Airway epithelial cell (primary cell): ENCODE measurements around the gene HCAR2. TPM values are rescaled to one million over a fixed set of nuclear protein-coding genes. Genes with fewer than 3 reads are reported as not detected.

ENCODE experiments used
- total RNA-seq: library from RNA; depleted of rRNA; stranded (reverse); fragments of >200 nt; gene quantifications from 2 replicates; pipeline ENCODE4 v1.2.3, GENCODE V29; 2015

The HCAR2 gene
- total RNA-seq: 3.9 and 5.1 TPM in 2 replicates

DNA sequence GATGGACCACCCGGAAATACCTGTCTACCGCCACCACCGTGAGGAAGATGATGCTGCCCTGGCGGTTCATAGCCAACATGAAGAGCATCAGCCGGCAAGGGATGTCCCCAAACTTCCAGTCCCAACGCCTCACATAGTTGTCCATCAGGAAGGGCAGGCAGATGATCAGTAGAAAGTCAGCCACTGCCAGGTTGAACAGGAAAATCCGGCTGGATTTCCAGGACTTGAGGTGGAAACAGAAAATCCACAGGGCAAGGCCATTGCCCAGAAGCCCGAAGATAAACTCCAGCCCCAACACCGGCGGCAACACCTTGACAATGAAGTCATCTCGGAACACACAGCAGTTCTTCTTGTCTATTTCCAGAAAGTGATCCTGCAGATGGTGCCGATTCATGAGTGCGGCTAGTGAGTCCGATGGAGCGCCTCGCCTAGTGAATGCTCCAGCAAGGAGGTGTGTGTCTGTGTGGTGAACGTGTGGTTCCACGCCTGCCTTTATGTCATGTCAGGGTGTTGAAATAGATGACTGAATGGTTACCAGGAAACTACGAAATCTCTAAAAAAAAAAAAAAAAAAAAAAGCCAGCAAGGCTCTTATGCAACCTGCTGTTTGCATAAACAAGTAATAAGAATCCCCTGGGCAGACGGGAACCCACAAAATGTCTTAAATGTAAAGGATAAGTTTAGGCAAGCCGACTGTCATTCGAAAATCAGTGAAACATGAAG, at the start of gene HCAR2:
Gene HCAR2 (minus strand): TSS at position 468 of the 722 bp plus-strand sequence. CDS start 74 bp downstream, at position 394.

DNA sequence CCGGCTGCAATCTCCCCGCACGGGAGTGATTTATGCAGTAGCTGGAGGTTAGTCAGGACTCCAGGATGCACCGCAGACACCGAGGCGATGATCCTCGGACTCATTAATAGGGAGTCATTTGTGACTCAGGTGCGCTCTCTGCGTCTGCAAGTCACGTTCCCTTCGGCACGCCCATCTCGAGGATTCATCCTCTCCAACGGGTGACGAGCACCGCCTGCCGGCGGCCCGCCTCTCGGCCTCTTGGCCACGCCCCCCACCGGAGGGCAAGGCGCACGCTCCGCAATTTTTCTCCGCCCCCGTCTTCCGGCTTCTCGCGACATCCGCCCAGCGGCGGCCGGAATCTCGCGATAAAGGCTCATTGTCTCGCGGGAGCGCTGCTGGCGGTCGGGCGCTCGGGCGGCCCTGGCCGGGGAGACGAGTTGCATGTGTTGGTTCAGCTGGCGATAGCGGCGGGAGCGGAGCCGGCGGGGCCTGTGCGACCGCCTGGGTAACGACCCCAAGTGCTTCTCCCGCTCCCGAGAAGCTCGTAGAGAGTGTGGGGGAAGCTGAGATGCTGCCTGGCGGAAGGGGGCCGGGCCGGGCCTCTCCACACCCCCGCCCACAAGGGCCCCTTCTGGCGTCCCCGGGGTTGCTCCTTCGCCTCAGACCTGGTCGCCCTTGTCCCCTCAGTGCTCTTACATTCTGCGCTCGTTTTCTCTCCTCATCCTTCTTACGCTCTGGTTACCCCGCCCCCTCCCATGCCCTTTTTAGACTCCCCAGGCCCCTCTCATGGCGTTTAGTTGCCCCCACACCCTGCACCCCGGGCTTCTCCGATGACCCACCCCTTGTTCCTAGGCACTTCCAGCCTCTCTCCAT, 49.5 kb upstream of the HCAR2 start, which contains the start of gene DENR:
Gene DENR (plus strand): TSS at position 361 of the 855 bp plus-strand sequence. CDS start 878 bp downstream, outside the sequence.

DNA sequence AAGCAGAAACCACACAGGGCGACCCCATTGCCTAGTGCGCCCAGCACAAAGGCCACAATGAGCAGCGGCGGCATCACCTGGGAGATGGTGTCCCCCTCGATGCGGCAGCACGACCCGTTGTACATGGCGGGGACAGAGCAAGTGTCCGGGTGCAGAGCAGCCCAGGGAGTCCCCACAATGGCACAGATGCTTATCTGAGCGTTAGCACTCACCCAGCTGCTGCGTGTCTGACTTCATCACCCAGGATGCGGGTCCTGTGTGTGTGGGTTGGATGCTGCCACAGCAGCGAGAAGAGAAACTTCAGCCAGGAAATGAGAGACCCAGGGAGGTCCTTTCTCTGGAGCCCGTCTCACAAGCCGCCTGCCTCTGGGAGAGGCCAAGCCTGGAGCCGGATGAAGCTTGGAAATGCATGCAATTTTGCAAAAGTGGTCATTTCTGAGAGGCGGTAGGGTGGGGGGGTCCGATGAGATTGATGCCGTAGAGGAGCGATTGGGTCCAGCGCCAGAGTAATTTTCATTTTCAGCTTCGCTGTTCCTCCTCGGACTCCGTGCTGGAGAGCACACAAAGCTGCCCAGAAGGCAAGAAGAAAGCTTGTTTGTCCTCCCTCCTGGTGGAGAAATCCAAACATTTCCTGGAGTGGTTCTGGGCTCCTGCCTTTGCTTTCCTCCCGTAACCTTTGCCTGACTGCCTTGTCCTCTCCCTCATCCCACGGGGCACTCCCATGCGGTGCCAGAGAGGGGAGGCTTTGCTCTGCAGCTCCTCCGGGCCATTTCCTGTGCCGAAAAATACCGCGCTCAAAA, 27.3 kb upstream of the HCAR2 start, which contains the start of gene HCAR1:
Gene HCAR1 (minus strand): TSS at position 630 of the 800 bp plus-strand sequence. CDS start 505 bp downstream, at position 125.

DNA sequence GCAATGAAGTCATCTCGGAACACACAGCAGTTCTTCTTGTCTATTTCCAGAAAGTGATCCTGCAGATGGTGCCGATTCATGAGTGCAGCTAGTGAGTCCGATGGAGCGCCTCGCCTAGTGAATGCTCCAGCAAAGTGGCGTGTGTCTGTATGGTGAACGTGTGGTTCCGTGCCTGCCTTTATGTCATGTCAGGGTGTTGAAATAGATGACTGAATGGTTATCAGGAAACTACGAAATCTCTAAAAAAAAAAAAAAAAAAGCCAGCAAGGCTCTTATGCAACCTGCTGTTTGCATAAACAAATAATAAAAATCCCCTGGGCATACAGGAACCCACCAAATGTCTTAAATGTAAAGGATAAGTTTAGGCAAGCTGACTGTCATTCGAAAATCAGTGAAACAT, 13.5 kb upstream of the HCAR2 start, which contains the start of gene HCAR3:
Gene HCAR3 (minus strand): TSS at position 154 of the 400 bp plus-strand sequence. CDS start 74 bp downstream, at position 80.

Other genes starting within 250 kb of the HCAR2 start
- 10.7 and 12.3 TPM in 2 replicates for gene ZCCHC8, start 202.4 kb downstream of the HCAR2 start, total RNA-seq
- gene RSRC2, start 176.4 kb downstream of the HCAR2 start, total RNA-seq: 28.8 and 36.7 TPM in 2 replicates
- 17.1 and 23.4 TPM in 2 replicates for gene KNTC1, start 176.1 kb downstream of the HCAR2 start, total RNA-seq
- gene HCAR3, start 13.5 kb upstream of the HCAR2 start, total RNA-seq: 0.70 and 2.0 TPM in 2 replicates
- 0.05 and 0.21 TPM in 2 replicates for gene HCAR1, start 27.5 kb upstream of the HCAR2 start, total RNA-seq
- gene DENR, start 49.5 kb upstream of the HCAR2 start, total RNA-seq: 38.8 and 41.3 TPM in 2 replicates
- 0.14 TPM in 1 of 2 replicates, not detected in the other for gene CCDC62, start 71.2 kb upstream of the HCAR2 start, total RNA-seq
- gene HIP1R, start 132.1 kb upstream of the HCAR2 start, total RNA-seq: 49.5 and 50.5 TPM in 2 replicates
- 71.3 and 77.0 TPM in 2 replicates for gene VPS37B, start 192.8 kb upstream of the HCAR2 start, total RNA-seq